B cell (primary cell): Measurements from ENCODE around the gene CD80.

Experiments used
- EZH2 ChIP-seq: IDR thresholded peaks from 2 replicates; pipeline ENCODE4 v1.6.1; 2012; ENCODE audit warnings: borderline replicate concordance, low read depth, mild to moderate bottlenecking, moderate library complexity, low read length; ENCODE audit not compliant: insufficient read depth, poor library complexity, severe bottlenecking
- TF ChIP-seq, protein P1 (sequence below): fragments of 200-600 bp; IDR thresholded peaks from one replicate; pipeline ENCODE4 v1.8.0; 2022; ENCODE audit warnings: antibody characterized with exemption, mild to moderate bottlenecking

DNA sequence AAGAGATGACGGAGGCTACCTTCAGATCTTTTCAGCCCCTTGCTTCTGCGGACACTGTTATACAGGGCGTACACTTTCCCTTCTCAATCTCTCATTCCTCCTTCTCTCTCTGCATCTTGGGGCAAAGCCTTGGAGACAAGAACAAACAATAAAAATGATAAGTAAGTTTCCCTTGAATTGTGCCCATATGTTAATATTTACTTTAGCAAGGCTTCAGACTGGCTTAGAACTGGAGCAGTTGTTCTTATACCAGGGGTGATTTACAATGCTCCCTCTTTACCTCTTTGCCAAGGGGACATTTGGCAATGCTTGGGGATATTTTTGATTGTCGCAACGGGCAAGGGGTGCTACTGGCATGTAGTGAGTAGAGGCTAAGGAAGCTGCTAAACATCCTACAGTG is 31.7 kb downstream of the CD80 start:
- TF ChIP-seq, protein P1, sequence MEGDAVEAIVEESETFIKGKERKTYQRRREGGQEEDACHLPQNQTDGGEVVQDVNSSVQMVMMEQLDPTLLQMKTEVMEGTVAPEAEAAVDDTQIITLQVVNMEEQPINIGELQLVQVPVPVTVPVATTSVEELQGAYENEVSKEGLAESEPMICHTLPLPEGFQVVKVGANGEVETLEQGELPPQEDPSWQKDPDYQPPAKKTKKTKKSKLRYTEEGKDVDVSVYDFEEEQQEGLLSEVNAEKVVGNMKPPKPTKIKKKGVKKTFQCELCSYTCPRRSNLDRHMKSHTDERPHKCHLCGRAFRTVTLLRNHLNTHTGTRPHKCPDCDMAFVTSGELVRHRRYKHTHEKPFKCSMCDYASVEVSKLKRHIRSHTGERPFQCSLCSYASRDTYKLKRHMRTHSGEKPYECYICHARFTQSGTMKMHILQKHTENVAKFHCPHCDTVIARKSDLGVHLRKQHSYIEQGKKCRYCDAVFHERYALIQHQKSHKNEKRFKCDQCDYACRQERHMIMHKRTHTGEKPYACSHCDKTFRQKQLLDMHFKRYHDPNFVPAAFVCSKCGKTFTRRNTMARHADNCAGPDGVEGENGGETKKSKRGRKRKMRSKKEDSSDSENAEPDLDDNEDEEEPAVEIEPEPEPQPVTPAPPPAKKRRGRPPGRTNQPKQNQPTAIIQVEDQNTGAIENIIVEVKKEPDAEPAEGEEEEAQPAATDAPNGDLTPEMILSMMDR, result no peak
- TF ChIP-seq EZH2, result no peak
